Muscle layer of duodenum (tissue), 2 donors: Measurements from ENCODE around the gene LUC7L.
"Not testable (repeated sequence)": the region's sequence is repeated elsewhere in the genome, so short reads cannot be mapped to it uniquely, and the experiment has no call there.

Experiments used
- H3K27ac ChIP-seq: one replicate; pipeline ENCODE4 v1.7.0; 2013; ENCODE audit warnings: mild to moderate bottlenecking, low read length
- H3K27me3 ChIP-seq: one replicate; pipeline ENCODE4 v1.7.0; 2013; ENCODE audit warnings: low read depth, mild to moderate bottlenecking, control low read depth, low read length
- H3K36me3 ChIP-seq, 2 donors: one replicate each; pipeline ENCODE4 v1.7.0; 2013; ENCODE audit warnings: low read length in 2 of 2, control low read depth in 1 of 2, mild to moderate bottlenecking in 1 of 2; ENCODE audit not compliant: insufficient read depth in 2 of 2, control insufficient read depth in 1 of 2
- H3K4me1 ChIP-seq, 2 donors: one replicate each; pipeline ENCODE4 v1.7.0; 2013; ENCODE audit warnings: low read length in 2 of 2, mild to moderate bottlenecking in 2 of 2, control low read depth in 1 of 2, moderate library complexity in 1 of 2; ENCODE audit not compliant: insufficient read depth in 2 of 2, control insufficient read depth in 1 of 2
- H3K4me3 ChIP-seq, 2 donors: one replicate each; pipeline ENCODE4 v1.7.0; 2013; ENCODE audit warnings: low read length in 2 of 2, low read depth in 1 of 2, mild to moderate bottlenecking in 1 of 2
- H3K9me3 ChIP-seq, 2 donors: one replicate each; pipeline ENCODE4 v1.7.0; 2013; ENCODE audit warnings: low read length in 2 of 2, control low read depth in 1 of 2, mild to moderate bottlenecking in 1 of 2; ENCODE audit not compliant: control insufficient read depth in 1 of 2
- donor health status: healthy.

LUC7L gene

GRCh38 chr16:177394-177822 is 51.8 kb downstream of the LUC7L start:
- Histone ChIP-seq H3K4me3 (no peak overlapping the region), H3K27me3 (peaks cover 38% of the 10 kb centered on the region), H3K27ac (no peak overlapping the region), H3K36me3 (no peaks in the 10 kb centered on the region), H3K4me1 (peaks cover 0 to 17% of the 10 kb centered on the region in 2 donors), H3K9me3 (no peaks in the 10 kb centered on the region)

GRCh38 chr16:176477-177382 is 52.5 kb downstream of the LUC7L start, which contains the start of gene HBA1:
HBA1 (plus strand) TSS chr16:176680; CDS start chr16:176717, 37 bp downstream.
- peaks cover 0 to 17% of the 10 kb centered on the region in 2 donors for H3K4me1 ChIP-seq
- not testable (repeated sequence) for H3K36me3 ChIP-seq, H3K9me3 ChIP-seq, H3K4me3 ChIP-seq, H3K27ac ChIP-seq
- H3K27me3 ChIP-seq: peaks cover 38% of the 10 kb centered on the region

DNA sequence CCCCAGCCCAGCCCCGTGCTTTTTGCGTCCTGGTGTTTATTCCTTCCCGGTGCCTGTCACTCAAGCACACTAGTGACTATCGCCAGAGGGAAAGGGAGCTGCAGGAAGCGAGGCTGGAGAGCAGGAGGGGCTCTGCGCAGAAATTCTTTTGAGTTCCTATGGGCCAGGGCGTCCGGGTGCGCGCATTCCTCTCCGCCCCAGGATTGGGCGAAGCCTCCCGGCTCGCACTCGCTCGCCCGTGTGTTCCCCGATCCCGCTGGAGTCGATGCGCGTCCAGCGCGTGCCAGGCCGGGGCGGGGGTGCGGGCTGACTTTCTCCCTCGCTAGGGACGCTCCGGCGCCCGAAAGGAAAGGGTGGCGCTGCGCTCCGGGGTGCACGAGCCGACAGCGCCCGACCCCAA is 53.2 kb downstream of the LUC7L start:
- not testable (repeated sequence) for H3K36me3 ChIP-seq, H3K27ac ChIP-seq, H3K4me3 ChIP-seq, H3K9me3 ChIP-seq
- peaks cover 0 to 12% of the 10 kb centered on the region in 2 donors for H3K4me1 ChIP-seq
- H3K27me3 ChIP-seq: peaks cover 38% of the 10 kb centered on the region

- Histone ChIP-seq H3K36me3 (no peaks in the 10 kb centered on the region), H3K4me1 (peaks cover 0 to 5% of the 10 kb centered on the region in 2 donors), H3K27ac (no peak overlapping the region), H3K27me3 (peaks cover 38% of the 10 kb centered on the region), H3K9me3 (no peaks in the 10 kb centered on the region), H3K4me3 (no peak overlapping the region)
These were observed 54.0 kb downstream of the LUC7L start for GRCh38 chr16:175011-175949.

- peaks cover 31% of the 10 kb centered on the region for H3K27me3 ChIP-seq
- not testable (repeated sequence) for H3K4me3 ChIP-seq, H3K9me3 ChIP-seq, H3K36me3 ChIP-seq, H3K27ac ChIP-seq, H3K4me1 ChIP-seq
These were observed 55.1 kb downstream of the LUC7L start for GRCh38 chr16:173928-174769.

DNA sequence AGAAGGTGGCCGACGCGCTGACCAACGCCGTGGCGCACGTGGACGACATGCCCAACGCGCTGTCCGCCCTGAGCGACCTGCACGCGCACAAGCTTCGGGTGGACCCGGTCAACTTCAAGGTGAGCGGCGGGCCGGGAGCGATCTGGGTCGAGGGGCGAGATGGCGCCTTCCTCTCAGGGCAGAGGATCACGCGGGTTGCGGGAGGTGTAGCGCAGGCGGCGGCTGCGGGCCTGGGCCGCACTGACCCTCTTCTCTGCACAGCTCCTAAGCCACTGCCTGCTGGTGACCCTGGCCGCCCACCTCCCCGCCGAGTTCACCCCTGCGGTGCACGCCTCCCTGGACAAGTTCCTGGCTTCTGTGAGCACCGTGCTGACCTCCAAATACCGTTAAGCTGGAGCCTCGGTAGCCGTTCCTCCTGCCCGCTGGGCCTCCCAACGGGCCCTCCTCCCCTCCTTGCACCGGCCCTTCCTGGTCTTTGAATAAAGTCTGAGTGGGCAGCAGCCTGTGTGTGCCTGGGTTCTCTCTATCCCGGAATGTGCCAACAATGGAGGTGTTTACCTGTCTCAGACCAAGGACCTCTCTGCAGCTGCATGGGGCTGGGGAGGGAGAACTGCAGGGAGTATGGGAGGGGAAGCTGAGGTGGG is 55.9 kb downstream of the LUC7L start:
- not testable (repeated sequence) for H3K9me3 ChIP-seq, H3K36me3 ChIP-seq, H3K4me3 ChIP-seq, H3K4me1 ChIP-seq, H3K27ac ChIP-seq
- H3K27me3 ChIP-seq: peaks cover 35% of the 10 kb centered on the region

DNA sequence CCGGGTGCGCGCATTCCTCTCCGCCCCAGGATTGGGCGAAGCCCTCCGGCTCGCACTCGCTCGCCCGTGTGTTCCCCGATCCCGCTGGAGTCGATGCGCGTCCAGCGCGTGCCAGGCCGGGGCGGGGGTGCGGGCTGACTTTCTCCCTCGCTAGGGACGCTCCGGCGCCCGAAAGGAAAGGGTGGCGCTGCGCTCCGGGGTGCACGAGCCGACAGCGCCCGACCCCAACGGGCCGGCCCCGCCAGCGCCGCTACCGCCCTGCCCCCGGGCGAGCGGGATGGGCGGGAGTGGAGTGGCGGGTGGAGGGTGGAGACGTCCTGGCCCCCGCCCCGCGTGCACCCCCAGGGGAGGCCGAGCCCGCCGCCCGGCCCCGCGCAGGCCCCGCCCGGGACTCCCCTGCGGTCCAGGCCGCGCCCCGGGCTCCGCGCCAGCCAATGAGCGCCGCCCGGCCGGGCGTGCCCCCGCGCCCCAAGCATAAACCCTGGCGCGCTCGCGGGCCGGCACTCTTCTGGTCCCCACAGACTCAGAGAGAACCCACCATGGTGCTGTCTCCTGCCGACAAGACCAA is 56.8 kb downstream of the LUC7L start, which contains the start of gene HBA2:
TSS of gene HBA2 (plus strand) at position 503 of the 568 bp plus-strand sequence. CDS start at position 540, 37 bp downstream.
- H3K27ac ChIP-seq, H3K4me3 ChIP-seq, H3K4me1 ChIP-seq, H3K36me3 ChIP-seq, H3K9me3 ChIP-seq: not testable (repeated sequence)
- H3K27me3 ChIP-seq: peaks cover 34% of the 10 kb centered on the region

DNA sequence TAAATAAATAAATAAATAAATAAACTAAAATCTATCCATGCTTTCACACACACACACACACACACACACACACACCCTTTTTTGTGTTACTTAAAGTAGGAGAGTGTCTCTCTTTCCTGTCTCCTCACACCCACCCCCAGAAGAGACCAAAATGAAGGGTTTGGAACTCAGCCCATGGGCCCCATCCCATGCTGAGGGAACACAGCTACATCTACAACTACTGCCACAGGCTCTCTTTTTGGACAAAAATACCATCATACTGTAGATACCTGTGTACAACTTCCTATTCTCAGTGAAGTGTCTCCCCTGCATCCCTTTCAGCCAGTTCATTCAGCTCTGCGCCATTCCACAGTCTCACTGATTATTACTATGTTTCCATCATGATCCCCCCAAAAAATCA is 58.5 kb downstream of the LUC7L start:
- H3K4me3 ChIP-seq: no peak overlapping the region
- H3K27me3 ChIP-seq: peaks cover 47% of the 10 kb centered on the region
- no peak overlapping the region for H3K27ac ChIP-seq
- no peaks in the 10 kb centered on the region for H3K36me3 ChIP-seq
- peaks cover 0 to 10% of the 10 kb centered on the region in 2 donors for H3K4me1 ChIP-seq
- H3K9me3 ChIP-seq: no peaks in the 10 kb centered on the region

- not testable (repeated sequence) for H3K9me3 ChIP-seq, H3K27ac ChIP-seq, H3K4me3 ChIP-seq, H3K36me3 ChIP-seq
- peaks cover 47% of the 10 kb centered on the region for H3K27me3 ChIP-seq
- peaks cover 0 to 17% of the 10 kb centered on the region in 2 donors for H3K4me1 ChIP-seq
These were observed 59.2 kb downstream of the LUC7L start for GRCh38 chr16:170088-170507.

DNA sequence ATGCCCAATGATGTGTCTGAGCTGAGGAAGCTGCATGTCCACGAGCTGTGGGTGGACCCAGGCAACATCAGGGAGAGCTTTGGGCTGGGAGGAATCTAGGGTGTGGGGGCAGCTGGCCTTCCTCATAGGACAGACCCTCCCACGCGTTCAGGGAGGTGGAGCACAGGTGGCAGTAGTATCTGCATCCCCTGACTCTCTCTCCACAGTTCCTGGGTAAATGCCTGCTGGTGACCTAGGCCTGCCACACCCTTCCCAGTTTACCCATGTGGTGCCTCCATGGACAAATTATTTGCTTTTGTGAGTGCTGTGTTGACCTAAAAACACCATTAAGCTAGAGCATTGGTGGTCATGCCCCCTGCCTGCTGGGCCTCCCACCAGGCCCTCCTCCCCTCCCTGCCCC is 60.2 kb downstream of the LUC7L start:
- no peak overlapping the region for H3K27ac ChIP-seq
- H3K27me3 ChIP-seq: peaks cover 42% of the 10 kb centered on the region
- H3K4me1 ChIP-seq: peaks cover 0 to 19% of the 10 kb centered on the region in 2 donors
- H3K4me3 ChIP-seq: no peak overlapping the region
- H3K9me3 ChIP-seq: no peaks in the 10 kb centered on the region
- H3K36me3 ChIP-seq: no peaks in the 10 kb centered on the region
